Fibroblast of skin of right quadriceps (primary cell): ENCODE data around the gene ABCA2.
A peak's percentile ranks its signal among the peaks of the same experiment; 100 is the strongest.

Experiments
- DNase-seq: peaks from one replicate; pipeline ENCODE4 v3.0.0-alpha.2; 2013

Gene ABCA2, protein sequence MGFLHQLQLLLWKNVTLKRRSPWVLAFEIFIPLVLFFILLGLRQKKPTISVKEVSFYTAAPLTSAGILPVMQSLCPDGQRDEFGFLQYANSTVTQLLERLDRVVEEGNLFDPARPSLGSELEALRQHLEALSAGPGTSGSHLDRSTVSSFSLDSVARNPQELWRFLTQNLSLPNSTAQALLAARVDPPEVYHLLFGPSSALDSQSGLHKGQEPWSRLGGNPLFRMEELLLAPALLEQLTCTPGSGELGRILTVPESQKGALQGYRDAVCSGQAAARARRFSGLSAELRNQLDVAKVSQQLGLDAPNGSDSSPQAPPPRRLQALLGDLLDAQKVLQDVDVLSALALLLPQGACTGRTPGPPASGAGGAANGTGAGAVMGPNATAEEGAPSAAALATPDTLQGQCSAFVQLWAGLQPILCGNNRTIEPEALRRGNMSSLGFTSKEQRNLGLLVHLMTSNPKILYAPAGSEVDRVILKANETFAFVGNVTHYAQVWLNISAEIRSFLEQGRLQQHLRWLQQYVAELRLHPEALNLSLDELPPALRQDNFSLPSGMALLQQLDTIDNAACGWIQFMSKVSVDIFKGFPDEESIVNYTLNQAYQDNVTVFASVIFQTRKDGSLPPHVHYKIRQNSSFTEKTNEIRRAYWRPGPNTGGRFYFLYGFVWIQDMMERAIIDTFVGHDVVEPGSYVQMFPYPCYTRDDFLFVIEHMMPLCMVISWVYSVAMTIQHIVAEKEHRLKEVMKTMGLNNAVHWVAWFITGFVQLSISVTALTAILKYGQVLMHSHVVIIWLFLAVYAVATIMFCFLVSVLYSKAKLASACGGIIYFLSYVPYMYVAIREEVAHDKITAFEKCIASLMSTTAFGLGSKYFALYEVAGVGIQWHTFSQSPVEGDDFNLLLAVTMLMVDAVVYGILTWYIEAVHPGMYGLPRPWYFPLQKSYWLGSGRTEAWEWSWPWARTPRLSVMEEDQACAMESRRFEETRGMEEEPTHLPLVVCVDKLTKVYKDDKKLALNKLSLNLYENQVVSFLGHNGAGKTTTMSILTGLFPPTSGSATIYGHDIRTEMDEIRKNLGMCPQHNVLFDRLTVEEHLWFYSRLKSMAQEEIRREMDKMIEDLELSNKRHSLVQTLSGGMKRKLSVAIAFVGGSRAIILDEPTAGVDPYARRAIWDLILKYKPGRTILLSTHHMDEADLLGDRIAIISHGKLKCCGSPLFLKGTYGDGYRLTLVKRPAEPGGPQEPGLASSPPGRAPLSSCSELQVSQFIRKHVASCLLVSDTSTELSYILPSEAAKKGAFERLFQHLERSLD (N-terminal part only)

DNA sequence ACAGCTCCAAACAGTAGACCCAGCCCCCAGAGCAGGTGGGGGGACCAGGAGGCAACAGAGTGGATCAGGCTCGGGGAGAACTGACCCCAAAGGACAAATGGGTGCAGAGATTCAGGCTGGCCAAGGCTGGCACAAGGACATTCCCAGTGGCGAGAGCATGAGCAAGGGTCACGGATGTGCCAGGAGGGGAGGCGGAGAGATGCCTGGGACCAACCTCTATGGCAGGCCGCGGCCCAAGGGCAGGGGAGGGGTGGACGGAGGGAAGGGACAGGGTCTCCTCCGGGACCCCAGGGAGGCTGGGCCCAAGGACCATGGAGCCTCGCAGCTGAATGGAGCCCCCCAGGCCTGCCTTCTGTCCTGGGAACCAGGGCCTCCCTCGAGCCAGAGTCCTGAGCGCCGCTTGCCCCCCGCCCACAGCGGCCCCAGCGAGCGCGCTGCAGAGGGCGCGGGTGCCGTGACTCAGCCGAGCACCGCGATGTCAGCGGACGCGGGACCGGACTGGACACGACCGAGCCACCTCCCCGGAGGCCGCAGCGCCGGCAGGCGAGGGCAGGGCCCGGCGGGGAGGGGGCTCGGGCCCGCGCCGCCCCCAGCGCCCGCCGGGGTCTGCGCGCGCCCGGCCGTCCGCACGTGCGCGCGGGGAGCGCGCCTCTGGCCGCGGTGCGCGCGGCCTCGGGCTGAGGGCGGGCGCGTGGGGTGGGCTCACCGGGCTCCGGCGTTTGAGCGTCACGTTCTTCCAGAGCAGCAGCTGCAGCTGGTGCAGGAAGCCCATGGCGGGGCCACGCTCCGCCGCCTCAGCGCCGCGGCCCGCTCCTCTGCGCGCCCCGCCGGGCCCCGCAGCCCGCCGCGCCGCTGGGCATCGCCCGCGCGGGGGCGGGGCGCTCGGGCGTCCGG lies at the start of gene ABCA2:
Gene ABCA2, minus strand, starts transcription at position 869 of the 894 bp plus-strand sequence. Its CDS starts 97 bp downstream, at position 772.
- DNase-seq: no peak

DNA sequence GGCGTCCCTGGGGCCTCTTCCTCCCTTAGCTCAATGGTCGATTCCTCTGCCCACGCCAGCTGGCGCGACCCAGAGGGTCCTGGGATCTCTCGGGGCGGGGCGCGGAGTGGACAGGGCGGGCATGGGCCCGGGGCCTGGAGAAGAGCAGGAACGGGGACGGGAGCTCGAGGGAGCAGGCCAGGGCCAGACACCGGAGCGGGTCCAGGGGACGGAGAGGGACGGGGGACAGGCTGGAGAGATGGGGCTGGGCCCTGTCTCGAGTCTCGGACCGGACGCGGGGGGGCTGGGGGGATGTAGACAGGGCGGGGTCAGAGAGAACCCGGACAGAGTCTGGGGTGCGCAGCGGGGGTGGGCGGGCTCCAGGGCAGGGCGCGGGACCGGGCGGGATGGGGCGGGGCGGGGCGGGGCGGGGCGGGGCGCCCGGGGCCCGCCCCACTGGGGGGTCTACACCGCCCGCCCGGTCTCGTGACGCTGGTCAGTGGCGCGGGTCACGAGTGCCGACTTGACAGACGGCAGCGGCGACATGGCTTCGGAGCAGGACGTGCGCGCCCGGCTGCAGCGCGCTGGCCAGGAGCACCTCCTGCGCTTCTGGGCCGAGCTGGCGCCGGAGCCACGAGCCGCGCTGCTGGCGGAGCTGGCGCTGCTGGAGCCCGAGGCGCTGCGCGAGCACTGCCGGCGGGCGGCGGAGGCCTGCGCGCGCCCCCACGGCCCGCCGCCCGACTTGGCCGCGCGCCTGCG lies 49.1 kb upstream of the ABCA2 start, which contains the start of gene UAP1L1:
Gene UAP1L1, plus strand, starts transcription at position 508 of the 738 bp plus-strand sequence. Its CDS starts 16 bp downstream, at position 524.
- peak; percentile 30 for DNase-seq

DNA sequence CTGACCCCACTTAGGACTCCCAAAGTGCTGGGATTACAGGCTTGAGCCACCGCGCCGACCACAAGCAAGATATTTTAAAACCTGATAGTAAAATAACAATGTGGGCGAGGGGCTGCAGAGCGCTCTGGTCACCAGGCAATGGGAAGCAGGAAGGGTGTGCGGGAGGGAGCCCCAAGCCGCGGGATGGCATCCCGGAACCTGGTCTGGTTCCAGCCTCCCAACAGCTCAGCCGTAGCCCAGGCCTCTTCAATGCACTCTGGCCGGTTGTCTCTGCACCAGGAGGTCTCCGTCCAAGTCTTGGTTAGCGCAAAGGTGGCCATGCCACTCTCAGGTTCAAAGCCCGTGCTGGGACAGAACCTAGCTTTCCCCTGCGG lies 48.6 kb upstream of the ABCA2 start:
- DNase-seq: no peak

DNA sequence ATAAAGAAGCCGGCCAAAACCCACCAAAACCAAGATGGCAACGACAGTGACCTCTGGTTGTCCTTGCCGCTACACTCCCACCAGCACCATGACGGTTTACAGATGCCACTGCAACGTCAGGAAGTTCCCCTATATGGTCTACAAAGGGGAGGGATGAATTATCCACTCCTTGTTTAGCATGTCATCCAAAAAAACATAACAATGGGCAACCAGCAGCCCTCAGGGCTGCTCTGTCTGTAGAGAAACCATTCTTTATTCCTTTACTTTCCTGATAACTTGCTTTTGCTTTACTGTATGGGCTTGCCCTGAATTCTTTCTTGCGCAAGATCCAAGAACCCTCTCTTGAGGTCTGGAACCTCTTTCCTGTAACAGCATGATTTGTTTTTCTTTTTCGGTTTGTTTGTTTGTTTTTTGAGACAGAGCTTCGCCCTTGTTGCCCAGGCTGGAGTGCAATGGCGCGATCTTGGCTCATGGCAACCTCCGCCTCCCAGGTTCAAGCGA lies 47.3 kb upstream of the ABCA2 start:
- DNase-seq: no peak

DNA sequence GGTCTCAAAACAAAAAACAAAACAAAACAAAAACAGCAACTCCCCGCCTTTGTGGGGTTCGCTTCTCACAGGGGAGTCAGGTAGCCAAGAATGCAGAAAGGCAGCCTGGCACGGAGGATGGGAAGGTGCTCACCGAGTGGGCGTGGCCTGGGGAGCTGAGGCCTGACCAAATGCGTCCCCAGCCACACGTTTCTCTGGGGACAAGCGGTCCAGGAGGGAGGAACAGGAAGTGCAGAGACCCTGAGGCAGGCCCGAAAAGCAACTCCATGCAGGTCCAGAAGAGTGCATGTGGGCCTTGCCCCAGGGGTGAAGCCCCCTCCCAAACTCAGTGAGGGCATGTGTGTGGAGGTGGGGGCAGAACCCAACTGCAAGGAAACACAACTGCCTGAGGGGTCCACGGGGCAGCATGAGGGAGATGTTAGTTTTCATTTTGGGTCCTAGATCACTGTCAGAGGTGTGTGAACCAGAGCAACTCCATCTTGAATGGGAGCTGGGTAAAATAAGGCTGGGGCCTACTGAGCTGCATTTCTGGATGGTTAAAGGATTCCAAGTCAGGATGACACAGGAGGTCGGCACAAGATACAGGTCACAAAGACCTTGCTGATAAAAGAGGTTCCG lies 46.7 kb upstream of the ABCA2 start:
- DNase-seq: no peak

- DNase-seq: no peak
Observed at GRCh38 chr9:137073992-137074399, 46.0 kb upstream of the ABCA2 start.

- no peak for DNase-seq
Observed at GRCh38 chr9:137071282-137071681, 43.2 kb upstream of the ABCA2 start.

- no peak for DNase-seq
Observed at GRCh38 chr9:137070906-137071275, 42.9 kb upstream of the ABCA2 start.

DNA sequence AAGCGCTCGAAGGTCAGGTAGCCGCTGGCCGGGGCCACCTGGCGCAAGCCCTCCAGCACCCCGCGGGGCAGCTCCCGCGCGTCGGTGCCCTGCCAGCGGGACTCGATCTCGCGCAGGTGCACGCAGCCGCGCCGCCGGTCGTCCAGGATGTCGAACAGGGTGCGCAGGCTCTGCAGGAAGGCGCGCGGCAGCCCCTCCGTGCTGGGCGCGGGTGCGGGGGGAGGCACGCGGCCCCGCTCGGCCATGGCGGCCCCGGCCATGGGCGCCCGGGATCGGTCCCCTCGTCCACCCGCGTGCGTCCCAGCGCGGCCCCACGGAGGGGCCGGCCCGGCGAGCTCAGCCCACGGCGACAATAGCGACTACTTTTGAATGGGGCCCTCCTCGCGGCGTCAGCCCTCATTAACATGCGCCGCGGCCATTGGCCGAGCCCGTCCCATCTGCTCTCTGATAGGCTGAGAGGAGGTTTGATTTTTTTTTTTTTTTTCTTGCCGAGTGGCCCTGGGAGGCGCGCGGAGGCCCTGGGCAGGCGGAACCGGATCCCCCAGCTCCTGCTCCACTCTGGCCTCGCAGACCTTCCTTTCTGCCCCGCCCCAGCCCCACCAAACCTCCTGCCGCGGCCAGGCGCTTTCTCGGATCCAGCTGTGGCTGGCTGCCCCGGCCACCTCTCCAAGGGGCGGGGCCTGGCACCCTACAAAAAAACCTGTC lies 42.3 kb upstream of the ABCA2 start, which contains the start of gene SAPCD2:
Gene SAPCD2, minus strand, starts transcription at position 357 of the 705 bp plus-strand sequence. Its CDS starts 97 bp downstream, at position 260.
- peak; percentile 83 for DNase-seq

GRCh38 chr9:137069508-137070091 lies 41.6 kb upstream of the ABCA2 start:
- DNase-seq: no peak

GRCh38 chr9:137068539-137069507 lies 40.8 kb upstream of the ABCA2 start:
- DNase-seq: no peak

- DNase-seq: peak; percentile 71
Observed at GRCh38 chr9:137067860-137068538, 40.0 kb upstream of the ABCA2 start.

GRCh38 chr9:137066096-137066861 lies 38.2 kb upstream of the ABCA2 start:
- DNase-seq: no peak

DNA sequence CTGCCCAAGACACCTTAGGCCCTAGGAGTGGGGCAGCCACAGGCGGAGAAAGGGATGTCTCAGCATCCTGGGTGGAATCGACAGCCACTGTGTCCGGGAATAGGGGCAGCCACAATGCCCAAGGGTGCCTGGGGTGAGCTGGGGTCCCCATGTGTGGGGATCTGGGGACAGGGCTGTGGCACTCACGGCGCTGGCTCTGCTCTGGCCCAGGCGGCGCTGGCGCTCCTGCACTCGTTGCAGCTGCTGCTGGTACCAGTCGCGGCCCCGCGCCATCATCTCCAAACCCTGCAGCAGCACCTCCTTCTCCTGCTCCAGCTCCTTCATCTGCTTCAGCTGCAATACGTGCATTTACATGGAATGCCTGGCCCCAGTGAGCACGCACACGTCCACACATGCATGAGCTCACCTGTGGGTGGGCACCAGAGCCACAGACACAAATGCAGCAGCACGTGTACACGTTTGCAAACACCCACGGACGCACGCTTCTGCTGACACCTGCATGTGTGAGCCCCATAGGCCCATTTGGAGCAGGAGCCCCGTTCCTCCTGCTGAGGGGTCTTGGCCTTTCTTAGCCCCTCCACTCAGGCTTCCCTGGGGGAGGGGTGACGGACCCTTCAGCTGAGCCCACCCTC lies 37.4 kb upstream of the ABCA2 start:
- no peak for DNase-seq

GRCh38 chr9:137064880-137065164 lies 36.8 kb upstream of the ABCA2 start:
- DNase-seq: no peak
